HG03159 (cell line): ENCODE results near the gene IL1RAPL1.
"Not testable (repeated sequence)": the region's sequence is repeated elsewhere in the genome, so short reads cannot be mapped to it uniquely, and the experiment has no call there.

Source experiments
- ATAC-seq: cut with Tn5 transposase; IDR thresholded peaks from one replicate; pipeline ENCODE4 v1.9.1; 2021; ENCODE audit warnings: mild to moderate bottlenecking, moderate library complexity; ENCODE audit not compliant: unreplicated experiment

The IL1RAPL1 gene

GRCh38 chrX:28766561-28766960 lies 179.3 kb downstream of the IL1RAPL1 start:
- not testable (repeated sequence) for ATAC-seq

- ATAC-seq: no peak
Measured at GRCh38 chrX:28773807-28774206, 186.6 kb downstream of the IL1RAPL1 start.

GRCh38 chrX:28787206-28787605 lies 200.0 kb downstream of the IL1RAPL1 start:
- ATAC-seq: no peak

GRCh38 chrX:28800671-28801070 lies 213.4 kb downstream of the IL1RAPL1 start:
- not testable (repeated sequence) for ATAC-seq

GRCh38 chrX:28802625-28803024 lies 215.4 kb downstream of the IL1RAPL1 start:
- ATAC-seq: no peak

GRCh38 chrX:28835991-28836390 lies 248.7 kb downstream of the IL1RAPL1 start:
- no peak for ATAC-seq

GRCh38 chrX:28843817-28844216 lies 256.6 kb downstream of the IL1RAPL1 start:
- ATAC-seq: no peak

- no peak for ATAC-seq
Measured at GRCh38 chrX:28847423-28847822, 260.2 kb downstream of the IL1RAPL1 start.

GRCh38 chrX:28848707-28849106 lies 261.5 kb downstream of the IL1RAPL1 start:
- ATAC-seq: no peak

- ATAC-seq: no peak
Measured at GRCh38 chrX:28850955-28851354, 263.7 kb downstream of the IL1RAPL1 start.

- ATAC-seq: no peak
Measured at GRCh38 chrX:28851871-28852270, 264.6 kb downstream of the IL1RAPL1 start.

- ATAC-seq: no peak
Measured at GRCh38 chrX:28854637-28855036, 267.4 kb downstream of the IL1RAPL1 start.

GRCh38 chrX:28876408-28876807 lies 289.2 kb downstream of the IL1RAPL1 start:
- no peak for ATAC-seq

- ATAC-seq: no peak
Measured at GRCh38 chrX:28876901-28877300, 289.7 kb downstream of the IL1RAPL1 start.

- no peak for ATAC-seq
Measured at GRCh38 chrX:28880136-28880535, 292.9 kb downstream of the IL1RAPL1 start.

- ATAC-seq: no peak
Measured at GRCh38 chrX:28884823-28885222, 297.6 kb downstream of the IL1RAPL1 start.

GRCh38 chrX:28888416-28888815 lies 301.2 kb downstream of the IL1RAPL1 start:
- ATAC-seq: no peak

- no peak for ATAC-seq
Measured at GRCh38 chrX:28889591-28890090, 302.4 kb downstream of the IL1RAPL1 start.

GRCh38 chrX:28901637-28902036 lies 314.4 kb downstream of the IL1RAPL1 start:
- ATAC-seq: no peak

- ATAC-seq: no peak
Measured at GRCh38 chrX:28910487-28910886, 323.2 kb downstream of the IL1RAPL1 start.

GRCh38 chrX:28920153-28920943 lies 333.1 kb downstream of the IL1RAPL1 start:
- ATAC-seq: no peak

- no peak for ATAC-seq
Measured at GRCh38 chrX:28922106-28922505, 334.9 kb downstream of the IL1RAPL1 start.

GRCh38 chrX:28946846-28947245 lies 359.6 kb downstream of the IL1RAPL1 start:
- ATAC-seq: no peak
